NT2/D1 (cell line): ENCODE data around the gene NMT2.
A peak's percentile ranks its signal among the peaks of the same experiment; 100 is the strongest.

Experiments
- DNase-seq: peaks from one replicate; pipeline ENCODE4 v3.0.0-alpha.2; 2011; ENCODE audit warnings: low read depth, low spot score
- H3K27me3 ChIP-seq: 2 replicates; pipeline ENCODE4 v1.6.0; 2011; ENCODE audit warnings: mild to moderate bottlenecking; ENCODE audit not compliant: insufficient read length, insufficient read depth
- H3K36me3 ChIP-seq: 2 replicates; pipeline ENCODE4 v1.6.1; 2011; ENCODE audit warnings: mild to moderate bottlenecking, low read length, mixed read lengths; ENCODE audit not compliant: insufficient read depth, insufficient read length
- H3K4me1 ChIP-seq: 2 replicates; pipeline ENCODE4 v1.5.1; 2011; ENCODE audit not compliant: insufficient read depth, insufficient read length
- H3K4me3 ChIP-seq: 2 replicates; pipeline ENCODE4 v1.5.1; 2011; ENCODE audit warnings: low read depth; ENCODE audit not compliant: insufficient read length
- H3K9ac ChIP-seq: 2 replicates; pipeline ENCODE4 v1.6.0; 2011; ENCODE audit warnings: low read depth; ENCODE audit not compliant: insufficient read length
- H3K9me3 ChIP-seq: 2 replicates; pipeline ENCODE4 v1.5.1; 2011; ENCODE audit warnings: mild to moderate bottlenecking, low read length; ENCODE audit not compliant: insufficient read depth
- SUZ12 ChIP-seq: IDR thresholded peaks from 2 replicates; pipeline ENCODE4 v1.6.1; 2011; ENCODE audit not compliant: insufficient read length, insufficient read depth; ENCODE audit errors: extremely low read depth
- YY1 ChIP-seq: IDR thresholded peaks from 2 replicates; pipeline ENCODE4 v1.6.1; 2011; ENCODE audit not compliant: insufficient read length, insufficient read depth
- ZNF274 ChIP-seq: IDR thresholded peaks from 2 replicates; pipeline ENCODE4 v1.6.1; 2011; ENCODE audit warnings: mild to moderate bottlenecking, low read depth, low read length

The NMT2 gene

DNA sequence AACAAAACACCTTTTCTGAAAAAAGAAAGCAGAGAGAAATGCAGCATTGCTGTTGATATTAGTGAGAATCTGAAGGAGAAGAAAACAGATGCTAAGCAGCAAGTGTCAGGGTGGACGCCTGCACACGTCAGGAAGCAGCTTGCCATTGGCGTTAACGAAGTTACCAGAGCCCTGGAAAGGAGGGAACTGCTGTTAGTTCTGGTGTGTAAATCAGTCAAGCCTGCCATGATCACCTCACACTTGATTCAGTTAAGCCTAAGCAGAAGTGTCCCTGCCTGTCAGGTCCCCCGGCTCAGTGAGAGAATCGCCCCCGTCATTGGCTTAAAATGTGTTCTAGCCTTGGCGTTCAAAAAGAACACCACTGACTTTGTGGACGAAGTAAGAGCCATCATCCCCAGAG, 65.0 kb downstream of the NMT2 start:
- H3K27me3 ChIP-seq, result no peaks in the 10 kb centered on the region

GRCh38 chr10:15099886-15100285, 68.6 kb downstream of the NMT2 start:
- Histone ChIP-seq H3K27me3 (no peaks in the 10 kb centered on the region), H3K4me3 (no peak overlapping the region), H3K9ac (no peak overlapping the region), H3K36me3 (peaks cover 50% of the 10 kb centered on the region), H3K9me3 (no peaks in the 10 kb centered on the region), H3K4me1 (no peaks in the 10 kb centered on the region)
- TF ChIP-seq SUZ12 (no peak), ZNF274 (no peak)
- no peak for DNase-seq

More for the DNA sequence above, 65.0 kb downstream of the NMT2 start:
- DNase-seq, result no peak
- Histone ChIP-seq H3K4me1 (no peaks in the 10 kb centered on the region), H3K4me3 (no peak overlapping the region), H3K36me3 (peaks cover 67% of the 10 kb centered on the region), H3K9me3 (no peaks in the 10 kb centered on the region), H3K9ac (no peak overlapping the region)
- no peak for TF ChIP-seq ZNF274

- DNase-seq, result peak; percentile 75
- H3K4me1 ChIP-seq, result no peaks in the 10 kb centered on the region
- H3K36me3 ChIP-seq, result peaks cover 25% of the 10 kb centered on the region
- H3K4me3 ChIP-seq, result peak within 1 kb of the TSS; percentile 94
- TF ChIP-seq SUZ12, result no peak
- no peak for TF ChIP-seq YY1
- H3K9ac ChIP-seq, result peak within 1 kb of the TSS; percentile 96
- no peaks in the 10 kb centered on the region for H3K9me3 ChIP-seq
- no peaks in the 10 kb centered on the region for H3K27me3 ChIP-seq
Measured at GRCh38 chr10:15097011-15097812, 71.3 kb downstream of the NMT2 start, which contains the start of gene RPP38. Gene RPP38 (plus strand): TSS chr10:15097355. CDS start chr10:15103315, 5,960 bp downstream.

DNA sequence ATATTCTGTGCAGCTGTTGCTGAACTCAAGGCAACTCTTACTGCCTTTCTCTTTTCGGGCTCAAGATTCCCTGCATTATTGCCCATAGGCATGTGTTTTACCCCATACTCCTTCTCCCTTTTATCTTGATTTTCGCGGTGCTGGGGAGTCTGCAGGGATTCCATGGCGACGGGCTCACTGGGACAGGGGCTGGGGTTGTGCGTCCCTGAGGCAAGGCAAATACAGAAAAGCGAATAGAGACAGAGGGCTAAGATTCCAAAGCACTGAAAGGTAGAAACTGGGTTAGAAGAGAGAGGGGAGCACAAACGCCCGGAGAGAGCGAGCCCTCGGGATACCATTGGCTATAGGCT, 71.9 kb downstream of the NMT2 start:
- H3K27me3 ChIP-seq, result no peaks in the 10 kb centered on the region
- no peaks in the 10 kb centered on the region for H3K4me1 ChIP-seq
- no peak for TF ChIP-seq YY1
- no peak for TF ChIP-seq ZNF274
- H3K9me3 ChIP-seq, result no peaks in the 10 kb centered on the region
- peaks cover 22% of the 10 kb centered on the region for H3K36me3 ChIP-seq
- H3K4me3 ChIP-seq, result peak overlapping the region; percentile 94
- H3K9ac ChIP-seq, result peak overlapping the region; percentile 96
- DNase-seq, result no peak

DNA sequence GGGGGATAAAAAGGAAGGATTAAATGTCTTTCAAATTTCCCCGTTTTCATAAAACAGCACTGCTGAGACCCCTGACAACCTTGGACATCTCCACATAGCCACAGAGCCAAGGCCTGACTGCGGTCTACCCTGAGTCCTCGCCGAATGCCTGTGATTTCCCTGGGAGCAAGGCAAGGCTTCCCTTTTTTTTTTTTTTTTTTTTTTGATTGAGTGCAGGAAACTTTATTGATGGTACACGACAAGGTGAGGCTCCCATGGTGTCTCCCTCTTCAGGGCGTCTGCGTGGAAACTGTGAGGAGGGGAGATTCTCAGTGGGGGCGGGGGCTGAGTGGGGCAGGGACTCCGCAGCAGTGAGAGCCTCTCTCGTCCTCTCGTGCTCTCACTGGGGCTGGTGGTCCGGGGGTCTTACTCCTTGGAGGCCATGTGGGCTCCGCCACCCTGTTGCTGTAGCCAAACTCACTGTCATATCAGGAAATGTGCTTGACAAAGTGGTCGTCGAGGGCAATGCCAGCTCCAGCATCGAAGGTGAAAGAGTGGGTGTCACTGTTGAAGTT, 75.6 kb downstream of the NMT2 start:
- Histone ChIP-seq H3K36me3 (no peaks in the 10 kb centered on the region), H3K4me3 (no peak overlapping the region), H3K27me3 (no peaks in the 10 kb centered on the region), H3K9me3 (no peaks in the 10 kb centered on the region), H3K9ac (no peak overlapping the region), H3K4me1 (no peaks in the 10 kb centered on the region)
- no peak for DNase-seq
- no peak for TF ChIP-seq SUZ12
- TF ChIP-seq ZNF274, result no peak
- TF ChIP-seq YY1, result no peak

DNA sequence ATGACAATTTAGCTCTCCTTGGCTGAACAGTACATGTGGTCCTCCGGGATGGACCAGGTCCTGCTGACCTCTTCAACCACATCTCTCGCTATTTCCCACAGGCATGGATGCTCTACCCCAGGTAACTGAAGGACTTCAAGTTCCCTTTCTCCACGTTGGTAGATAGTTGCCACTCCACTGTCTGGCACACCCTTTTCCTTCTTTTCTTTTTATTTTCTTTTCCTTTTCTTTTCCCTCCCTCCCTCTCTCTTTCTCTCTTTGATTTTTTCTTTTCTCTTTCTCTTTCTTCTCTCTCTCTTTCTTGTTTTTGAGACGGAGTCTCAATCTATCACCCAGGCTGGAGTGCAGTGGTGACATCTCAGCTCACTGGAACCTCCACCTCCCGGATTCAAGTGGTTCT, 77.1 kb downstream of the NMT2 start:
- Histone ChIP-seq H3K36me3 (no peaks in the 10 kb centered on the region), H3K9ac (no peak overlapping the region), H3K4me3 (no peak overlapping the region), H3K9me3 (no peaks in the 10 kb centered on the region), H3K27me3 (no peaks in the 10 kb centered on the region), H3K4me1 (no peaks in the 10 kb centered on the region)
- no peak for DNase-seq
- TF ChIP-seq SUZ12 (no peak), ZNF274 (no peak)

GRCh38 chr10:15088428-15089261, 79.8 kb downstream of the NMT2 start, which contains the start of gene ACBD7:
Gene ACBD7 (minus strand): TSS chr10:15088776. CDS start chr10:15088728, 48 bp downstream.
- Histone ChIP-seq H3K4me1 (peaks cover 4% of the 10 kb centered on the region), H3K9me3 (no peaks in the 10 kb centered on the region), H3K36me3 (no peaks in the 10 kb centered on the region), H3K4me3 (peak within 1 kb of the TSS; percentile 57), H3K27me3 (no peaks in the 10 kb centered on the region), H3K9ac (peak within 1 kb of the TSS; percentile 79)
- TF ChIP-seq ZNF274, result no peak
- TF ChIP-seq SUZ12, result no peak
- no peak for TF ChIP-seq YY1
- DNase-seq, result peak; percentile 70
